Smooth muscle cell (in vitro differentiated cells): ENCODE data around the gene WDR27. TPM values are rescaled to one million over a fixed set of nuclear protein-coding genes. Genes with fewer than 3 reads are reported as not detected.
"Not testable (repeated sequence)": the region's sequence is repeated elsewhere in the genome, so short reads cannot be mapped to it uniquely, and the experiment has no call there.

ENCODE experiments used
- DNase-seq: peaks from one replicate; lab custom pipeline; 2025; ENCODE audit not compliant: unreplicated experiment; lab: John Stamatoyannopoulos, UW
- H2AFZ ChIP-seq: fragments of 200-600 bp; sonication (generic); 2 replicates; pipeline ENCODE4 v1.6.0; 2016; ENCODE audit warnings: antibody characterized with exemption, low read depth, mild to moderate bottlenecking
- H3F3A ChIP-seq: fragments of 200-600 bp; sonication (generic); 2 replicates; pipeline ENCODE4 v1.6.0; 2017; ENCODE audit warnings: antibody characterized with exemption, low read depth
- H3K27ac ChIP-seq: fragments of 200-600 bp; sonication (generic); 2 replicates; pipeline ENCODE4 v1.5.1; 2016; ENCODE audit warnings: low read depth, mild to moderate bottlenecking
- H3K27me3 ChIP-seq: fragments of 200-600 bp; sonication (generic); 2 replicates; pipeline ENCODE4 v1.6.1; 2016; ENCODE audit warnings: low read depth, mild to moderate bottlenecking
- H3K36me3 ChIP-seq: fragments of 200-600 bp; sonication (generic); 2 replicates; pipeline ENCODE4 v1.5.1; 2016; ENCODE audit warnings: low read depth
- H3K4me1 ChIP-seq: fragments of 200-600 bp; sonication (generic); 2 replicates; pipeline ENCODE4 v1.5.1; 2016; ENCODE audit warnings: low read depth
- H3K4me2 ChIP-seq: fragments of 200-600 bp; sonication (generic); 2 replicates; pipeline ENCODE4 v1.6.0; 2016; ENCODE audit warnings: mild to moderate bottlenecking
- H3K4me3 ChIP-seq: fragments of 200-600 bp; sonication (generic); 2 replicates; pipeline ENCODE4 v1.5.1; 2016; ENCODE audit warnings: mild to moderate bottlenecking
- H3K79me2 ChIP-seq: fragments of 200-600 bp; sonication (generic); 2 replicates; pipeline ENCODE4 v1.6.0; 2016; ENCODE audit warnings: low read depth, mild to moderate bottlenecking
- H3K9ac ChIP-seq: fragments of 200-600 bp; sonication (generic); 2 replicates; pipeline ENCODE4 v1.6.0; 2016; ENCODE audit warnings: low read depth
- H3K9me3 ChIP-seq: fragments of 200-600 bp; sonication (generic); replicated peaks from 2 replicates; pipeline ENCODE4 v1.5.1; 2016; ENCODE audit warnings: low read depth
- H4K20me1 ChIP-seq: fragments of 200-600 bp; sonication (generic); 2 replicates; pipeline ENCODE4 v1.6.0; 2016; ENCODE audit warnings: low read depth
- WGBS: methylation state at CpG from one replicate; pipeline ENCODE4 v1.1.7; 2016; ENCODE audit warnings: low lambda C conversion rate; 5-methylcytosine and 5-hydroxymethylcytosine counted together
- polyA plus RNA-seq: library from polyadenylated mRNA; unstranded; fragments of >200 nt; fragmentation: Nextera tagmentation; extraction: Ambion mirVana; gene quantifications from 2 replicates; pipeline ENCODE4 v1.2.1, GENCODE V29; 2016
- total RNA-seq: library from RNA; depleted of rRNA; stranded (reverse); fragments of >200 nt; gene quantifications from 2 replicates; pipeline ENCODE4 v1.2.3, GENCODE V29; 2014
- TF ChIP-seq, protein P1 (sequence below): fragments of 200-600 bp; sonication (generic); IDR thresholded peaks from 2 replicates; pipeline ENCODE4 v1.5.1; 2017; ENCODE audit warnings: borderline replicate concordance, mild to moderate bottlenecking, antibody characterized with exemption; ENCODE audit not compliant: insufficient read depth, poor library complexity, severe bottlenecking

WDR27 gene
- total and polyA plus RNA-seq, 2 experiments from 2014 or later: 26.0 to 47.0 TPM

DNA sequence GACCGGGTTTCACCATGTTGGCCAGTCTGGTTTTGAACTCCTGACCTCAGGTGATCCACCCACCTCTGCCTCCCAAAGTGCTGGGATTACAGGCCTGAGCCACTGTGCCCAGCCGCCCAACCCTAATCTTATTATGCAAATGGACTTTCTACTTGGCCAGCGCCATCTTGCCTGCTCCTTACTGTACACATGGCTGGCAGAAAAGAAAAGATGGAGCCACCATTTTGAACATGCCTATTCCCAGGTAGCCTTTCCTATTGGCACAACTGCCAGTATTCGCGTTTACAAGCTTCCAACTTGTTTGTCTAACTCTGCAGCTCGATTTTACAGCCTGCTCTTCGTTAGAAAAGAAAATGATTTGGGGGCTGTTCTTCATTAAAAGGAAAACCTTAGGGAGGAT, 84.3 kb downstream of the WDR27 start:
- H3K9me3 ChIP-seq: no peaks in the 10 kb centered on the region
- H2AFZ ChIP-seq: no peak overlapping the region
- no peaks in the 10 kb centered on the region for H3K36me3 ChIP-seq
- H3K27ac ChIP-seq: peak overlapping the region; percentile 97
- 96% methylated on average over 7 of the region's 7 CpGs for WGBS
- H3F3A ChIP-seq: peaks cover 13% of the 10 kb centered on the region
- no peak overlapping the region for H3K4me3 ChIP-seq
- H3K4me1 ChIP-seq: peaks cover 25% of the 10 kb centered on the region
- TF ChIP-seq, protein P1, sequence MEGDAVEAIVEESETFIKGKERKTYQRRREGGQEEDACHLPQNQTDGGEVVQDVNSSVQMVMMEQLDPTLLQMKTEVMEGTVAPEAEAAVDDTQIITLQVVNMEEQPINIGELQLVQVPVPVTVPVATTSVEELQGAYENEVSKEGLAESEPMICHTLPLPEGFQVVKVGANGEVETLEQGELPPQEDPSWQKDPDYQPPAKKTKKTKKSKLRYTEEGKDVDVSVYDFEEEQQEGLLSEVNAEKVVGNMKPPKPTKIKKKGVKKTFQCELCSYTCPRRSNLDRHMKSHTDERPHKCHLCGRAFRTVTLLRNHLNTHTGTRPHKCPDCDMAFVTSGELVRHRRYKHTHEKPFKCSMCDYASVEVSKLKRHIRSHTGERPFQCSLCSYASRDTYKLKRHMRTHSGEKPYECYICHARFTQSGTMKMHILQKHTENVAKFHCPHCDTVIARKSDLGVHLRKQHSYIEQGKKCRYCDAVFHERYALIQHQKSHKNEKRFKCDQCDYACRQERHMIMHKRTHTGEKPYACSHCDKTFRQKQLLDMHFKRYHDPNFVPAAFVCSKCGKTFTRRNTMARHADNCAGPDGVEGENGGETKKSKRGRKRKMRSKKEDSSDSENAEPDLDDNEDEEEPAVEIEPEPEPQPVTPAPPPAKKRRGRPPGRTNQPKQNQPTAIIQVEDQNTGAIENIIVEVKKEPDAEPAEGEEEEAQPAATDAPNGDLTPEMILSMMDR: no peak
- H3K27me3 ChIP-seq: no peaks in the 10 kb centered on the region
- no peaks in the 10 kb centered on the region for H4K20me1 ChIP-seq
- no peak for DNase-seq
- peak overlapping the region; percentile 74 for H3K4me2 ChIP-seq
- no peak overlapping the region for H3K9ac ChIP-seq
- H3K79me2 ChIP-seq: no peaks in the 10 kb centered on the region

- H3K27ac ChIP-seq, H3K27me3 ChIP-seq, H3K9ac ChIP-seq, H2AFZ ChIP-seq, H3K9me3 ChIP-seq, H3K4me3 ChIP-seq, H3K36me3 ChIP-seq, H3K4me2 ChIP-seq, H4K20me1 ChIP-seq, H3F3A ChIP-seq, DNase-seq, H3K4me1 ChIP-seq, H3K79me2 ChIP-seq: not testable (repeated sequence)
- WGBS: 100% methylated on average over 2 of the region's 2 CpGs
Observed at GRCh38 chr6:169608609-169609008, 93.2 kb downstream of the WDR27 start.

DNA sequence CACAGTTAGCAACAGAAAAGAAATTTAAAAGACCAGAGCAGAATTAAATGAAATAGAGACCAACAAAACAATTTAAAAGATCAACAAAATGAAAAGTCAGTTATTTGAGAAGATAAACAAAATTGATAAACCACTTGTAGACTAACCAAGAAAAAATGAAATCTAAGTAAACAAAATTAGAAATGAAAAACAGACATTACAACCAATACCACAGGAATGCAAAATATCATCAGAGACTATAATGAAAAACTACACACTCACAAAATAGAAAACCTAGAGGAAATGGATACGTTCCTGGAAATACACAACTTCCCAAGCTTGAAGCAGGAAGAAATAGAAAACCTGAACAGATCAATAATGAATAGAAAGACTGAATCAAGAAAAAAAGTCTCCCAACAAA, 97.8 kb downstream of the WDR27 start:
- Histone ChIP-seq H3K4me2 (peak overlapping the region; percentile 0), H3K9me3 (no peaks in the 10 kb centered on the region), H3K27me3 (no peaks in the 10 kb centered on the region), H4K20me1 (no peaks in the 10 kb centered on the region), H3K4me1 (no peaks in the 10 kb centered on the region), H2AFZ (no peak overlapping the region), H3K36me3 (no peaks in the 10 kb centered on the region), H3F3A (no peaks in the 10 kb centered on the region), H3K9ac (no peak overlapping the region), H3K79me2 (no peaks in the 10 kb centered on the region), H3K27ac (peak overlapping the region; percentile 0), H3K4me3 (no peak overlapping the region)
- no peak for DNase-seq
- TF ChIP-seq, protein P1: no peak
- 55% methylated on average over 1 of the region's 1 CpG for WGBS

- H3K27me3 ChIP-seq, H3K79me2 ChIP-seq, H2AFZ ChIP-seq, H3F3A ChIP-seq, H3K4me3 ChIP-seq, DNase-seq, H3K9me3 ChIP-seq, H3K4me2 ChIP-seq, H4K20me1 ChIP-seq, H3K4me1 ChIP-seq, H3K9ac ChIP-seq, H3K36me3 ChIP-seq, H3K27ac ChIP-seq: not testable (repeated sequence)
- 81% methylated on average over 1 of the region's 1 CpG for WGBS
Observed at GRCh38 chr6:169601129-169601528, 100.7 kb downstream of the WDR27 start.

- H3K36me3 ChIP-seq: no peaks in the 10 kb centered on the region
- TF ChIP-seq, protein P1: no peak
- H3K4me2 ChIP-seq: peak overlapping the region; percentile 57
- H3K27me3 ChIP-seq: no peaks in the 10 kb centered on the region
- H3K4me3 ChIP-seq: no peak overlapping the region
- H3K9ac ChIP-seq: no peak overlapping the region
- no peaks in the 10 kb centered on the region for H3K79me2 ChIP-seq
- no peaks in the 10 kb centered on the region for H3K9me3 ChIP-seq
- peak overlapping the region; percentile 18 for H3K27ac ChIP-seq
- H3K4me1 ChIP-seq: no peaks in the 10 kb centered on the region
- no peak for DNase-seq
- WGBS: 19% methylated on average over 1 of the region's 1 CpG
- H3F3A ChIP-seq: no peaks in the 10 kb centered on the region
- no peaks in the 10 kb centered on the region for H4K20me1 ChIP-seq
- H2AFZ ChIP-seq: no peak overlapping the region
Observed at GRCh38 chr6:169592558-169592957, 109.3 kb downstream of the WDR27 start.
